Naive B cell (primary cell): Measurements from ENCODE around the gene ALDH16A1. TPM values are rescaled to one million over a fixed set of nuclear protein-coding genes. Genes with fewer than 3 reads are reported as not detected.
"Not testable (repeated sequence)": the region's sequence is repeated elsewhere in the genome, so short reads cannot be mapped to it uniquely, and the experiment has no call there.

Experiments
- ATAC-seq, 2 donors: fragments of 150-1000 bp; cut with Tn5 transposase; 2 replicates each; pipeline ENCODE4 v1.10.0; 2021; ENCODE audit warnings: low read depth in 2 of 2, mild to moderate bottlenecking in 2 of 2, moderate library complexity in 2 of 2
- DNase-seq: peaks from one replicate; pipeline ENCODE4 v3.0.0; 2022
- H3K27ac Mint-ChIP-seq, 6 donors: one replicate each; pipeline ENCODE4 v1.8.0; 2020 to 2022; ENCODE audit warnings: mild to moderate bottlenecking in 6 of 6, mixed read lengths in 6 of 6, moderate library complexity in 5 of 6, inconsistent platforms in 2 of 6
- H3K27me3 Mint-ChIP-seq, 3 donors: one replicate each; pipeline ENCODE4 v1.8.0; 2021 to 2022; ENCODE audit warnings: mixed read lengths in 3 of 3, mild to moderate bottlenecking in 1 of 3
- H3K36me3 Mint-ChIP-seq, 2 donors: one replicate each; pipeline ENCODE4 v1.8.0; 2020 to 2022; ENCODE audit warnings: mixed read lengths in 2 of 2, inconsistent platforms in 1 of 2, mild to moderate bottlenecking in 1 of 2
- H3K4me1 Mint-ChIP-seq, 3 donors: one replicate each; pipeline ENCODE4 v1.8.0; 2020 to 2022; ENCODE audit warnings: mixed read lengths in 3 of 3, inconsistent platforms in 1 of 3, mild to moderate bottlenecking in 1 of 3, moderate library complexity in 1 of 3
- H3K4me3 Mint-ChIP-seq, 8 donors: one replicate each; pipeline ENCODE4 v1.8.0; 2020 to 2022; ENCODE audit warnings: mild to moderate bottlenecking in 8 of 8, mixed read lengths in 8 of 8, moderate library complexity in 8 of 8, inconsistent platforms in 2 of 8
- H3K9me3 Mint-ChIP-seq, 7 donors: one replicate each; pipeline ENCODE4 v1.8.0; 2020 to 2022; ENCODE audit warnings: mixed read lengths in 7 of 7, mild to moderate bottlenecking in 5 of 7, inconsistent platforms in 2 of 7, moderate library complexity in 1 of 7
- polyA plus RNA-seq, 6 donors: library from polyadenylated mRNA; unstranded; fragments of 300-500 nt; fragmentation: Illumina TruSeq; gene quantifications; one replicate each; pipeline ENCODE4 v1.2.3, GENCODE V29; 2021; ENCODE audit warnings: low read depth in 6 of 6

Gene ALDH16A1
- polyA plus RNA-seq, 6 donors from 2014 or later = 54.2 to 103 (median 74.6) TPM

- peaks cover 0 to 31% of the 10 kb centered on the region in 2 donors for H3K36me3 Mint-ChIP-seq
- ATAC-seq = no peak
Measured at GRCh38 chr19:49445997-49446396, 7.0 kb upstream of the ALDH16A1 start.

GRCh38 chr19:49447485-49448431 is 5.3 kb upstream of the ALDH16A1 start:
- H3K4me3 Mint-ChIP-seq = peak overlapping the region in 1 of 8 donors; percentile 96
- peak overlapping the region in 2 of 6 donors; percentile 62 to 81 for H3K27ac Mint-ChIP-seq
- DNase-seq = no peak
- peaks cover 0 to 1% (median under 1%) of the 10 kb centered on the region in 3 donors for H3K27me3 Mint-ChIP-seq
- no peaks in the 10 kb centered on the region for H3K9me3 Mint-ChIP-seq
- H3K4me1 Mint-ChIP-seq = peaks cover 41 to 76% (median 59%) of the 10 kb centered on the region in 3 donors
- peaks cover 6 to 18% of the 10 kb centered on the region in 2 donors for H3K36me3 Mint-ChIP-seq
- no peak for ATAC-seq

More at GRCh38 chr19:49445997-49446396, 7.0 kb upstream of the ALDH16A1 start:
- no peak for DNase-seq
- H3K9me3 Mint-ChIP-seq = peaks cover 0 to 2% (median 0%) of the 10 kb centered on the region in 7 donors
- H3K4me1 Mint-ChIP-seq = peaks cover 45 to 74% (median 58%) of the 10 kb centered on the region in 3 donors
- peaks cover 10 to 19% (median 16%) of the 10 kb centered on the region in 3 donors for H3K27me3 Mint-ChIP-seq
- peak overlapping the region in 2 of 8 donors; percentile 34 to 37 for H3K4me3 Mint-ChIP-seq
- peak overlapping the region in 1 of 6 donors; percentile 52 for H3K27ac Mint-ChIP-seq

GRCh38 chr19:49448432-49448786 is 4.6 kb upstream of the ALDH16A1 start:
- peaks cover 6 to 18% of the 10 kb centered on the region in 2 donors for H3K36me3 Mint-ChIP-seq
- H3K27me3 Mint-ChIP-seq = no peaks in the 10 kb centered on the region
- H3K4me1 Mint-ChIP-seq = peaks cover 47 to 74% (median 65%) of the 10 kb centered on the region in 3 donors
- peak overlapping the region in 2 of 6 donors; percentile 73 to 81 for H3K27ac Mint-ChIP-seq
- no peak for DNase-seq
- ATAC-seq = no peak
- H3K4me3 Mint-ChIP-seq = peak overlapping the region in 6 of 8 donors; percentile 44 to 99 (median 62)
- H3K9me3 Mint-ChIP-seq = peaks cover 0 to 2% (median 0%) of the 10 kb centered on the region in 7 donors

- Mint-ChIP-seq H3K4me3 (peak overlapping the region; percentile 53 to 100 (median 99)), H3K27me3 (no peaks in the 10 kb centered on the region), H3K4me1 (peaks cover 44 to 72% (median 65%) of the 10 kb centered on the region in 3 donors), H3K9me3 (peaks cover 0 to 2% (median 0%) of the 10 kb centered on the region in 7 donors), H3K36me3 (peaks cover 6 to 18% of the 10 kb centered on the region in 2 donors), H3K27ac (peak overlapping the region in 3 of 6 donors; percentile 38 to 100 (median 76))
- DNase-seq (no peak), ATAC-seq (no peak)
Measured at GRCh38 chr19:49450405-49450804, 2.6 kb upstream of the ALDH16A1 start.

GRCh38 chr19:49451430-49452181 is 1.4 kb upstream of the ALDH16A1 start, which contains the start of gene PIH1D1:
Gene PIH1D1, minus strand, starts transcription at chr19:49451814. Its CDS starts 240 bp downstream, at chr19:49451574.
- Mint-ChIP-seq H3K4me3 (peak within 1 kb of the TSS; percentile 96 to 100 (median 99)), H3K27ac (peak within 1 kb of the TSS; percentile 100), H3K4me1 (peaks cover 44 to 69% (median 63%) of the 10 kb centered on the region in 3 donors), H3K9me3 (peaks cover 0 to 2% (median 0%) of the 10 kb centered on the region in 7 donors), H3K27me3 (no peaks in the 10 kb centered on the region), H3K36me3 (peaks cover 11 to 18% of the 10 kb centered on the region in 2 donors)
- DNase-seq (peak; percentile 93), ATAC-seq (peak; percentile 61 to 64)

- DNase-seq (peak; percentile 54), ATAC-seq (peak; percentile 18 to 21)
- H3K4me1 Mint-ChIP-seq = peaks cover 41 to 65% (median 57%) of the 10 kb centered on the region in 3 donors
- H3K9me3 Mint-ChIP-seq = peaks cover 0 to 2% (median 0%) of the 10 kb centered on the region in 7 donors
- peak overlapping the region; percentile 100 for H3K27ac Mint-ChIP-seq
- H3K36me3 Mint-ChIP-seq = peaks cover 16 to 18% of the 10 kb centered on the region in 2 donors
- H3K4me3 Mint-ChIP-seq = peak overlapping the region; percentile 89 to 100 (median 99)
- no peaks in the 10 kb centered on the region for H3K27me3 Mint-ChIP-seq
Measured at GRCh38 chr19:49453757-49454240, 774 bp downstream of the ALDH16A1 start.

- Mint-ChIP-seq H3K36me3 (peaks cover 9 to 16% of the 10 kb centered on the region in 2 donors), H3K9me3 (peaks cover 0 to 2% (median 0%) of the 10 kb centered on the region in 7 donors), H3K27ac (peak overlapping the region in 2 of 6 donors; percentile 20 to 90), H3K4me1 (peaks cover 31 to 50% (median 38%) of the 10 kb centered on the region in 3 donors), H3K27me3 (no peaks in the 10 kb centered on the region), H3K4me3 (peak overlapping the region in 2 of 8 donors; percentile 9 to 61)
- no peak for DNase-seq
- ATAC-seq = no peak
Measured at GRCh38 chr19:49455773-49456172, 2.7 kb downstream of the ALDH16A1 start.

GRCh38 chr19:49456326-49456725 is 3.3 kb downstream of the ALDH16A1 start:
- no peak for ATAC-seq
- no peak for DNase-seq
- Mint-ChIP-seq H3K9me3 (peaks cover 0 to 2% (median 0%) of the 10 kb centered on the region in 7 donors), H3K27ac (peak overlapping the region in 4 of 6 donors; percentile 20 to 90 (median 74)), H3K36me3 (peaks cover 8 to 16% of the 10 kb centered on the region in 2 donors), H3K27me3 (no peaks in the 10 kb centered on the region), H3K4me3 (peak overlapping the region in 3 of 8 donors; percentile 9 to 68 (median 61)), H3K4me1 (peaks cover 28 to 44% (median 33%) of the 10 kb centered on the region in 3 donors)

- H3K4me3 Mint-ChIP-seq = no peak overlapping the region
- ATAC-seq = no peak
- DNase-seq = no peak
- no peaks in the 10 kb centered on the region for H3K9me3 Mint-ChIP-seq
- no peak overlapping the region for H3K27ac Mint-ChIP-seq
- peaks cover 12 to 26% (median 16%) of the 10 kb centered on the region in 3 donors for H3K4me1 Mint-ChIP-seq
- H3K36me3 Mint-ChIP-seq = peaks cover 8 to 10% of the 10 kb centered on the region in 2 donors
- H3K27me3 Mint-ChIP-seq = no peaks in the 10 kb centered on the region
Measured at GRCh38 chr19:49458567-49458903, 5.5 kb downstream of the ALDH16A1 start.

- DNase-seq (no peak), ATAC-seq (no peak)
- H3K27me3 Mint-ChIP-seq = no peaks in the 10 kb centered on the region
- peaks cover 7 to 18% (median 7%) of the 10 kb centered on the region in 3 donors for H3K4me1 Mint-ChIP-seq
- H3K36me3 Mint-ChIP-seq = peaks cover 10 to 14% of the 10 kb centered on the region in 2 donors
- no peaks in the 10 kb centered on the region for H3K9me3 Mint-ChIP-seq
- H3K27ac Mint-ChIP-seq = peak overlapping the region in 2 of 6 donors; percentile 34 to 36
- H3K4me3 Mint-ChIP-seq = peak overlapping the region in 1 of 8 donors; percentile 3
Measured at GRCh38 chr19:49459388-49459787, 6.4 kb downstream of the ALDH16A1 start.

GRCh38 chr19:49461130-49461529 is 8.1 kb downstream of the ALDH16A1 start:
- DNase-seq, H3K4me1 Mint-ChIP-seq, H3K27me3 Mint-ChIP-seq, ATAC-seq, H3K9me3 Mint-ChIP-seq, H3K4me3 Mint-ChIP-seq: not testable (repeated sequence)
- peak overlapping the region in 1 of 6 donors; percentile 84 for H3K27ac Mint-ChIP-seq
- peaks cover 5 to 19% of the 10 kb centered on the region in 2 donors for H3K36me3 Mint-ChIP-seq

- no peaks in the 10 kb centered on the region for H3K27me3 Mint-ChIP-seq
- no peak overlapping the region for H3K4me3 Mint-ChIP-seq
- H3K4me1 Mint-ChIP-seq = peaks cover 6 to 7% (median 7%) of the 10 kb centered on the region in 3 donors
- H3K36me3 Mint-ChIP-seq = peaks cover 5 to 18% of the 10 kb centered on the region in 2 donors
- DNase-seq = no peak
- H3K9me3 Mint-ChIP-seq = no peaks in the 10 kb centered on the region
- no peak for ATAC-seq
- H3K27ac Mint-ChIP-seq = peak overlapping the region in 1 of 6 donors; percentile 24
Measured at GRCh38 chr19:49461656-49462055, 8.6 kb downstream of the ALDH16A1 start.
